ENCODE data around the gene INMT. TPM values are rescaled to one million over a fixed set of nuclear protein-coding genes. Genes with fewer than 3 reads are reported as not detected.

Gene INMT
- polyA plus RNA-seq, 1 of the 3 experiments (the other 2 are of a cell fraction) = not detected

- Histone ChIP-seq H3K27ac (ENCODE audit: low read depth in 2 of 2, low read length in 1 of 2) (no peak overlapping the region), H3F3A (replicated peaks; ENCODE audit: insufficient read depth) (no peaks in the 10 kb centered on the region), H3K36me3 (replicated peaks in 1 of 2; ENCODE audit: control insufficient read depth in 1 of 2, insufficient read depth in 2 of 2, low read length in 1 of 2) (no peaks in the 10 kb centered on the region), H3K79me2 (ENCODE audit: insufficient read depth) (no peaks in the 10 kb centered on the region), H3K4me2 (no peak overlapping the region), H4K20me1 (ENCODE audit: insufficient read depth) (no peaks in the 10 kb centered on the region), H3K9me3 (no peaks in the 10 kb centered on the region), H3K4me3 (ENCODE audit: low read depth in 2 of 2, low read length in 1 of 2) (no peak overlapping the region), H3K9ac (no peak overlapping the region), H2AFZ (ENCODE audit: low read depth) (no peak overlapping the region), H3K4me1 (ENCODE audit: control insufficient read depth in 1 of 2, insufficient read depth in 2 of 2, low read depth in 1 of 2, low read length in 1 of 2) (peaks cover 0 to 27% of the 10 kb centered on the region in 2 experiments; a peak in 2 of 4 replicates), H3K9me2 (no peaks in the 10 kb centered on the region), H3K27me3 (ENCODE audit: insufficient read depth) (peaks cover 22% of the 10 kb centered on the region)
- DNase-seq = no peak
- TF ChIP-seq RFX5 (IDR thresholded peaks at IDR 0.05; ENCODE audit: low read length) (no peak), MAX (IDR thresholded peaks at IDR 0.05; ENCODE audit: low read depth) (no peak), IRF3 (IDR thresholded peaks at IDR 0.05; ENCODE audit: low read depth, low read length) (no peak), FOSL2 (IDR thresholded peaks at IDR 0.05; ENCODE audit: borderline replicate concordance, low read depth) (no peak), TAF1 (IDR thresholded peaks at IDR 0.05; ENCODE audit: borderline replicate concordance, low read depth, low read length) (no peak), CTCF (IDR thresholded peaks at IDR 0.05) (no peak), ELF1 (IDR thresholded peaks at IDR 0.05) (no peak), MEF2A (IDR thresholded peaks at IDR 0.05; ENCODE audit: borderline replicate concordance, low read depth) (no peak), POLR2AphosphoS5 (IDR thresholded peaks at IDR 0.05; ENCODE audit: low read depth, low read length) (no peak), GABPA (IDR thresholded peaks at IDR 0.05; ENCODE audit: low read depth) (no peak), FOXM1 (IDR thresholded peaks at IDR 0.05; ENCODE audit: low read depth) (no peak)
- WGBS (ENCODE audit: low lambda C conversion rate) = 78% methylated on average over 6 of the region's 6 CpGs
- ChIA-PET POLR2A (no interaction called here), CTCF (interaction anchor here (1.7 to 6.1 kb wide), 3 partner anchors 13 to 370 kb away, joined by 5 to 64 read pairs (median 10); partner anchors contain the start of gene CRHR2)
These were observed 549 bp downstream of the INMT start for GRCh38 chr7:30752484-30752883.

GRCh38 chr7:30752979-30753378 is 1.0 kb downstream of the INMT start:
- H3K79me2 ChIP-seq (ENCODE audit: insufficient read depth) = no peaks in the 10 kb centered on the region
- DNase-seq = no peak
- H3K4me1 ChIP-seq (ENCODE audit: control insufficient read depth in 1 of 2, insufficient read depth in 2 of 2, low read depth in 1 of 2, low read length in 1 of 2) = peaks cover 0 to 31% of the 10 kb centered on the region in 2 experiments; a peak in 2 of 4 replicates
- no peak overlapping the region for H3K9ac ChIP-seq
- ChIA-PET CTCF (interaction anchor here (1.3 to 6.1 kb wide), 2 partner anchors 13 to 171 kb away, joined by 3 to 64 read pairs; no protein-coding TSS in a partner anchor), POLR2A (no interaction called here)
- H3K27ac ChIP-seq (ENCODE audit: low read depth in 2 of 2, low read length in 1 of 2) = no peak overlapping the region; a peak in 1 of 4 replicates
- H3K27me3 ChIP-seq (ENCODE audit: insufficient read depth) = peaks cover 17% of the 10 kb centered on the region
- no peaks in the 10 kb centered on the region for H3F3A ChIP-seq (replicated peaks; ENCODE audit: insufficient read depth)
- H3K4me2 ChIP-seq = no peak overlapping the region
- H3K4me3 ChIP-seq (ENCODE audit: low read depth in 2 of 2, low read length in 1 of 2) = no peak overlapping the region
- H3K9me3 ChIP-seq = no peaks in the 10 kb centered on the region
- H3K9me2 ChIP-seq = no peaks in the 10 kb centered on the region
- H3K36me3 ChIP-seq (replicated peaks in 1 of 2; ENCODE audit: control insufficient read depth in 1 of 2, insufficient read depth in 2 of 2, low read length in 1 of 2) = no peaks in the 10 kb centered on the region
- no peak overlapping the region for H2AFZ ChIP-seq (ENCODE audit: low read depth)
- no peaks in the 10 kb centered on the region for H4K20me1 ChIP-seq (ENCODE audit: insufficient read depth)
- WGBS (ENCODE audit: low lambda C conversion rate) = 38% methylated on average over 5 of the region's 5 CpGs
- TF ChIP-seq POLR2AphosphoS5 (IDR thresholded peaks at IDR 0.05; ENCODE audit: low read depth, low read length) (no peak), EZH2phosphoT487 (IDR thresholded peaks at IDR 0.05; ENCODE audit: borderline replicate concordance, low read depth) (no peak), TCF12 (IDR thresholded peaks at IDR 0.05) (no peak), MAX (IDR thresholded peaks at IDR 0.05; ENCODE audit: low read depth) (no peak), SMC3 (IDR thresholded peaks at IDR 0.05; ENCODE audit: low read depth, low read length) (no peak), USF2 (IDR thresholded peaks at IDR 0.05; ENCODE audit: borderline replicate concordance, low read depth, low read length) (no peak), RAD21 (IDR thresholded peaks at IDR 0.05; ENCODE audit: low read length) (no peak), REST (IDR thresholded peaks at IDR 0.05; ENCODE audit: low read depth, low read length) (no peak), PBX3 (IDR thresholded peaks at IDR 0.05) (no peak), CHD2 (IDR thresholded peaks at IDR 0.05; ENCODE audit: low read length, partially characterized antibody) (no peak)

Data from SK-N-SH (cell line).